ENCODE measurements around the gene DCTD. TPM values are rescaled to one million over a fixed set of nuclear protein-coding genes. Genes with fewer than 3 reads are reported as not detected.

DCTD gene
- total RNA-seq, 1 experiment from 2014 or later: 72.7 TPM

GRCh38 chr4:182874797-182875345, 42.3 kb downstream of the DCTD start:
- no peak for DNase-seq (ENCODE audit: low spot score)
- ChIA-PET CTCF (interaction anchor here (0.6 kb wide), 1 partner anchor 55 kb away, joined by 5 read pairs; no protein-coding TSS in a partner anchor), POLR2A (ENCODE audit: low non-redundant PET) (no interaction called here)
- no peak for TF ChIP-seq EZH2 (IDR thresholded peaks at IDR 0.05; ENCODE audit: borderline replicate concordance, low read depth, low read length, poor library complexity, severe bottlenecking)
- no peak for TF ChIP-seq CTCF (conservative IDR thresholded peaks at IDR 0.05; ENCODE audit: low read depth, low read length)
- Histone ChIP-seq H3K9me3 (ENCODE audit: low read depth, low read length, poor library complexity, severe bottlenecking) (no peaks in the 10 kb centered on the region), H3K36me3 (ENCODE audit: insufficient read depth, low read length, poor library complexity, severe bottlenecking) (no peaks in the 10 kb centered on the region), H3K27ac (ENCODE audit: low read depth, low read length, poor library complexity, severe bottlenecking) (peak overlapping the region; percentile 73), H3K27me3 (replicated peaks; ENCODE audit: insufficient read depth, low read depth, low read length, poor library complexity) (no peaks in the 10 kb centered on the region), H3K4me1 (ENCODE audit: insufficient read depth, low read length, poor library complexity, severe bottlenecking) (peaks cover 40% of the 10 kb centered on the region), H3K4me3 (ENCODE audit: low read depth, low read length, poor library complexity, severe bottlenecking) (peak overlapping the region; percentile 21)
- intact Hi-C loops (cut with micrococcal nuclease; ENCODE audit: unreplicated experiment): loop anchor here (1.0 kb wide), 1 partner anchor 35 kb away; no protein-coding TSS in a partner anchor
- no TSS peak for BruUV-seq (replicated peaks)

GRCh38 chr4:182874304-182874751, 42.9 kb downstream of the DCTD start:
- intact Hi-C loops (cut with micrococcal nuclease; ENCODE audit: unreplicated experiment): loop anchor here (1.0 kb wide), 1 partner anchor 36 kb away; no protein-coding TSS in a partner anchor
- peak; percentile 90 for DNase-seq (ENCODE audit: low spot score)
- TF ChIP-seq CTCF (conservative IDR thresholded peaks at IDR 0.05; ENCODE audit: low read depth, low read length): no peak
- no peak for TF ChIP-seq EZH2 (IDR thresholded peaks at IDR 0.05; ENCODE audit: borderline replicate concordance, low read depth, low read length, poor library complexity, severe bottlenecking)
- H3K27ac ChIP-seq (ENCODE audit: low read depth, low read length, poor library complexity, severe bottlenecking): peak overlapping the region; percentile 73
- no peaks in the 10 kb centered on the region for H3K27me3 ChIP-seq (replicated peaks; ENCODE audit: insufficient read depth, low read depth, low read length, poor library complexity)
- H3K4me1 ChIP-seq (ENCODE audit: insufficient read depth, low read length, poor library complexity, severe bottlenecking): peaks cover 40% of the 10 kb centered on the region
- ChIA-PET CTCF (no interaction called here), POLR2A (ENCODE audit: low non-redundant PET) (no interaction called here)
- no TSS peak for BruUV-seq (replicated peaks)
- no peaks in the 10 kb centered on the region for H3K36me3 ChIP-seq (ENCODE audit: insufficient read depth, low read length, poor library complexity, severe bottlenecking)
- peak overlapping the region; percentile 21 for H3K4me3 ChIP-seq (ENCODE audit: low read depth, low read length, poor library complexity, severe bottlenecking)
- H3K9me3 ChIP-seq (ENCODE audit: low read depth, low read length, poor library complexity, severe bottlenecking): no peaks in the 10 kb centered on the region

- ChIA-PET CTCF (no interaction called here), POLR2A (ENCODE audit: low non-redundant PET) (no interaction called here)
- TF ChIP-seq CTCF (conservative IDR thresholded peaks at IDR 0.05; ENCODE audit: low read depth, low read length) (no peak), EZH2 (IDR thresholded peaks at IDR 0.05; ENCODE audit: borderline replicate concordance, low read depth, low read length, poor library complexity, severe bottlenecking) (no peak)
- no peak for DNase-seq (ENCODE audit: low spot score)
- Histone ChIP-seq H3K36me3 (ENCODE audit: insufficient read depth, low read length, poor library complexity, severe bottlenecking) (no peaks in the 10 kb centered on the region), H3K4me1 (ENCODE audit: insufficient read depth, low read length, poor library complexity, severe bottlenecking) (peaks cover 40% of the 10 kb centered on the region), H3K4me3 (ENCODE audit: low read depth, low read length, poor library complexity, severe bottlenecking) (no peak overlapping the region), H3K27me3 (replicated peaks; ENCODE audit: insufficient read depth, low read depth, low read length, poor library complexity) (no peaks in the 10 kb centered on the region), H3K27ac (ENCODE audit: low read depth, low read length, poor library complexity, severe bottlenecking) (peak overlapping the region; percentile 66), H3K9me3 (ENCODE audit: low read depth, low read length, poor library complexity, severe bottlenecking) (no peaks in the 10 kb centered on the region)
- BruUV-seq (replicated peaks): no TSS peak
- intact Hi-C loops (cut with micrococcal nuclease; ENCODE audit: unreplicated experiment): loop anchor here (1.0 kb wide), 1 partner anchor 37 kb away; no protein-coding TSS in a partner anchor
Measured at GRCh38 chr4:182873726-182874125, 43.5 kb downstream of the DCTD start.
